BE2C (cell line): ENCODE measurements around the gene OLFM1.

Experiments
- DNase-seq: peaks from one replicate; pipeline ENCODE4 v3.0.0-alpha.2; 2020
- H3K27me3 ChIP-seq: fragments of 250-450 bp; sonication (Bioruptor Pico); 2 replicates; pipeline ENCODE4 v1.5.1; 2020; ENCODE audit warnings: mild to moderate bottlenecking
- H3K36me3 ChIP-seq: fragments of 250-450 bp; sonication (Bioruptor Pico); 2 replicates; pipeline ENCODE4 v1.5.1; 2020; ENCODE audit warnings: mild to moderate bottlenecking
- H3K4me1 ChIP-seq: fragments of 250-450 bp; sonication (Bioruptor Pico); 2 replicates; pipeline ENCODE4 v1.5.1; 2020
- H3K4me3 ChIP-seq: 2 replicates; pipeline ENCODE4 v1.5.1; 2011; ENCODE audit warnings: low read depth, low read length
- H3K9me3 ChIP-seq: fragments of 250-450 bp; sonication (Bioruptor Pico); 2 replicates; pipeline ENCODE4 v1.5.1; 2020
- CTCF ChIP-seq: IDR thresholded peaks from 2 replicates; pipeline ENCODE4 v1.5.1; 2012; ENCODE audit warnings: mild to moderate bottlenecking, low read depth, low read length

The OLFM1 gene

GRCh38 chr9:135169709-135170226, 82.3 kb downstream of the OLFM1 start:
- Histone ChIP-seq H3K36me3 (no peaks in the 10 kb centered on the region), H3K27me3 (no peaks in the 10 kb centered on the region), H3K4me1 (peaks cover 41% of the 10 kb centered on the region), H3K9me3 (no peaks in the 10 kb centered on the region), H3K4me3 (no peak overlapping the region)
- no peak for TF ChIP-seq CTCF
- no peak for DNase-seq

- H3K27me3 ChIP-seq, result no peaks in the 10 kb centered on the region
- TF ChIP-seq CTCF, result no peak
- no peak overlapping the region for H3K4me3 ChIP-seq
- H3K36me3 ChIP-seq, result no peaks in the 10 kb centered on the region
- no peak for DNase-seq
- peaks cover 34% of the 10 kb centered on the region for H3K4me1 ChIP-seq
- H3K9me3 ChIP-seq, result no peaks in the 10 kb centered on the region
These were observed 83.1 kb downstream of the OLFM1 start for GRCh38 chr9:135170535-135170934.
